Breast epithelium (tissue), 3 donors: ENCODE data around the gene ZNHIT1.

ENCODE experiments used
- POLR2A ChIP-seq: fragments of 450-650 bp; IDR thresholded peaks from one replicate; pipeline ENCODE4 v1.6.1; 2016; ENCODE audit warnings: antibody characterized with exemption, mild to moderate bottlenecking, moderate library complexity
- TF ChIP-seq, protein P1 (sequence below), 3 donors: fragments of 450-650 bp; IDR thresholded peaks; one replicate each; pipeline ENCODE4 v1.5.1; 2016 to 2017; ENCODE audit warnings: antibody characterized with exemption in 3 of 3, mild to moderate bottlenecking in 3 of 3, moderate library complexity in 3 of 3

- TF ChIP-seq, protein P1, sequence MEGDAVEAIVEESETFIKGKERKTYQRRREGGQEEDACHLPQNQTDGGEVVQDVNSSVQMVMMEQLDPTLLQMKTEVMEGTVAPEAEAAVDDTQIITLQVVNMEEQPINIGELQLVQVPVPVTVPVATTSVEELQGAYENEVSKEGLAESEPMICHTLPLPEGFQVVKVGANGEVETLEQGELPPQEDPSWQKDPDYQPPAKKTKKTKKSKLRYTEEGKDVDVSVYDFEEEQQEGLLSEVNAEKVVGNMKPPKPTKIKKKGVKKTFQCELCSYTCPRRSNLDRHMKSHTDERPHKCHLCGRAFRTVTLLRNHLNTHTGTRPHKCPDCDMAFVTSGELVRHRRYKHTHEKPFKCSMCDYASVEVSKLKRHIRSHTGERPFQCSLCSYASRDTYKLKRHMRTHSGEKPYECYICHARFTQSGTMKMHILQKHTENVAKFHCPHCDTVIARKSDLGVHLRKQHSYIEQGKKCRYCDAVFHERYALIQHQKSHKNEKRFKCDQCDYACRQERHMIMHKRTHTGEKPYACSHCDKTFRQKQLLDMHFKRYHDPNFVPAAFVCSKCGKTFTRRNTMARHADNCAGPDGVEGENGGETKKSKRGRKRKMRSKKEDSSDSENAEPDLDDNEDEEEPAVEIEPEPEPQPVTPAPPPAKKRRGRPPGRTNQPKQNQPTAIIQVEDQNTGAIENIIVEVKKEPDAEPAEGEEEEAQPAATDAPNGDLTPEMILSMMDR (IDR thresholded peaks at IDR 0.05) = no peak
- no peak for TF ChIP-seq POLR2A
Observed at GRCh38 chr7:101168412-101169049, 49.4 kb upstream of the ZNHIT1 start.
